NCI-H2081 treated with DMSO at 0.1 percent for 48 hours (cell line): ENCODE measurements around the gene DCC.

Experiments used
- DNase-seq: peaks from one replicate; lab custom pipeline; 2025; lab: John Stamatoyannopoulos, UW

Gene DCC

DNA sequence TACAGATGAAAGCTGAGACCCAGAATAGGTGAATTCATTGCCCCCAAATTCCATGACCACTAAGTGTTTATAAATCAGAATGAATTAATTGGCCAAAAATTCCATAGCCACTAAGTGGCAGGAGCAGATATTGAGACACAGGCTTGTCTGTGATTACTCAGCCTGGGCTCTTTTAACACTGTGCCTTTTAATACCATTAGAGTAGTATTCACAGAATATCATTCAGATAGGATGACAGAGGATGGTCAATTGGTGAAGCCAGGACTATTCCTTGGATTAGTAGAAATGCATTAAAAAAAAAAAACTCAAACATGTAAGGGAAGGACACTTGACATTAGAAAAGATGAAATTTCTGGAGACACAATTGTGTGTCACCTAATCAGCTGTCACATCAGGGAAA, 698.6 kb downstream of the DCC start:
- no peak for DNase-seq

DNA sequence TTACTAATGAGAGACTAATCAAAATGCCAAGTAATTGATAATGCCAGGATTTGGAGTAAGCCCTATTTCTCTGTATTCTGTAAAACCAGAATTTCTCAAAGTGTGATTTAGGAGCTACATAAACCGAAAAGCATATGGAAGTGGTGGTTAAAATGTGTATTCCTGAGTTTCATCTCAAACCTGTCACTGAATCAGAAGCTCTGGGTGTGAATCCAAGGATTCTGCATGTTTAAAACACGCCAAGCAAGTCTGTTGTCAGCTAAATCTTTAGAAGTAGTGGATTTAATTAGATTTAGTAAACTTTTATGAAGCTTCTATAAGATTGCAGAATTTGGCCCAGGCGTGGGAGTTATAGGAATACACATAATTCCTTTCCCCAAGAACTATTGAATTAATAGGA, 700.3 kb downstream of the DCC start:
- no peak for DNase-seq

DNA sequence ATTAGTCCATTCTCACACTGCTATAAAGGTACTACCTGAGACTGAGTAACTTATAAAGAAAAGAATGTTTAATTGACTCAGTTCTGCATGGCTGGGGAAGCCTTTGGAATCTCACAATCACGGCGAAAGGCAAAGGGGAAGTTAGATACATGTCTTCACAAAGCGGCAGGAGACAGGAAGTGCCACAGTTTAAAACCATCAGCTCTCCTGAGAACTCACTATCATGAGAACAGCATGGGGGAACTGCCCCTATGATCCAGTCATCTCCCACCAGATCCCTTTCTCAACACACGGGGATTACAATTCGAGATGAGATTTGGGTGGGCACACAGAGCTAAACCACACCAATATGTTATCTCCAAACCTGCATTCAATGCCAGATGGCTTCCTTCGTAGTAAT, 716.1 kb downstream of the DCC start:
- DNase-seq: no peak

DNA sequence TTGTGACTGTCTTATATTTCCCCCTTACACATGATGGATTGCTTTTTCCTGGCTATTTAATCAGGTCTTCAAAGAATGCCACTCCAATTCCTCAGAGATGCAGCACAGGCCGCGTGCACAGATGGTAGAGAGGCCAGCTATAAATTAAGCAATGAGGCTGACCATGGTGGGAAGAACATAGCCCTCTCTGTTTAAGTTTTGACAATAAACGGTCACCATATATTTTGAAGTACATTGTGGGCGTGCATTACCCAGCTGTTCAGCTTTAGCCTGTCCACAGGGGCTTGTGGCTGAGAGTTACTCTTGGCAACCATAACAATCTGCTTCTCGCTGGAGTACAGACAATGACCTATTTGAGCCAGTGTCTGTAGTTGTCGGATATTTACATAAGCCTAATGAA, 730.8 kb downstream of the DCC start:
- no peak for DNase-seq

DNA sequence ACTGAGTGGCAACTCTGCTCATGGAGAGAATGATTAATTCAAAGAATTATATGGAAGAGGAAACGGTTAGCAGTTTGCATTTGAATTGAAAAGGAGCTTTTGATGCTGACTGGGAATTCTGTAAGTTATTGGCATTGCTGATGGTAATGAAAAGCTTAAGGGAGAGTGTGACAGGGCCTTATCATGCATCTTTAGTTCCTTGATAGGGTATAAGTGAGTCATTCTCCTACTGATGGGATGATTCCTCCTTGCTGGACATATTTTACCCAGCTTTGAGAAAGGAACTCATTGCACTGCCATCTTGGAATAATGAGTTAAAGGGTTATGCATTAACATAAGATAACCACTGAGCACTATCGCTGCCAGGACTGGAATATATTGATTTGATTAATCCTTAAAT, 740.7 kb downstream of the DCC start:
- DNase-seq: no peak

DNA sequence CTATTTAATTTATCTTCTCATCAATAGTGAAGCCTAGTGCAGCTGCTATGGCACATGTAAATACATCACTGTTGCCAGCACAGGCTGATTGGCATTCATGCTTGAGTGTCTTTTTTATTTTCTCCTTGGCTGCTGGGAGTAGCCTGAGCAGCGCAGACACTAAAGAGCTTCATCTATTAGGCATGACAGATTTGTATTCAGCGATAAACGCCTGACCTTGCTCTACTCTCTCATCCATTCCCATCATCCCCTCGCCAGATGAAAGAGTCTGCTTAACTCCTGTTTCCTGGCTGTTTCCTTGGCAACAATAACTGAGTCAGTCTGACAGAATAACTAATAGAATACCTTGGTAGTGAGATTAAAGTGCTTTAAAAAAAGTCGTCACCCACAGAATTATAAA, 753.6 kb downstream of the DCC start:
- no peak for DNase-seq

DNA sequence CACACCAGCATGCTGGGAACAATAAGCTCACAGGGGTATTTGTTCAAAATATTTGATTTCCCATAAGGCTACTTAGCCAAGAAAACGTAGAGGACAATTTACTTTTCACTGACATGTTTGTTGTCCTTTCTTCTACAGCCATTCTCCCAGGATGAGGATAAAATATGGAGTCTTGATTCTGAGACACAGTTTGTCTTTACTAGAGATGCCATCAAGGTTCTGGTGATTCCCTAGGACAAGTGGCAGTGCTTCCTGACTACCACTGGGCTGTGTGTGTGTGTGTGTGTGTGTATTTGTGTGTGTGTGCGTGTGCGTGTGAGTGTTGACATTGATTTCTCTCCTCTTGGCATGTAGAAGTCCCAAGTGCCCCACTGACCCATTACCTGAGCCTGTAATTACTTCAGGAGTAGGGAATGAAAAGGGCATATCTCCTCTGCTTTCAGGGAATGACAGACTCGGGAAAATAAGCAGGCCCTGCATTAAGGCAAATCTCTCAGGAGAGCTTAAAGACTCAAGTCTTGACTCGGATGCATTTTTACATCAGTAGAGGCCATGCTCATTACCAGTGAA, 761.6 kb downstream of the DCC start:
- no peak for DNase-seq

DNA sequence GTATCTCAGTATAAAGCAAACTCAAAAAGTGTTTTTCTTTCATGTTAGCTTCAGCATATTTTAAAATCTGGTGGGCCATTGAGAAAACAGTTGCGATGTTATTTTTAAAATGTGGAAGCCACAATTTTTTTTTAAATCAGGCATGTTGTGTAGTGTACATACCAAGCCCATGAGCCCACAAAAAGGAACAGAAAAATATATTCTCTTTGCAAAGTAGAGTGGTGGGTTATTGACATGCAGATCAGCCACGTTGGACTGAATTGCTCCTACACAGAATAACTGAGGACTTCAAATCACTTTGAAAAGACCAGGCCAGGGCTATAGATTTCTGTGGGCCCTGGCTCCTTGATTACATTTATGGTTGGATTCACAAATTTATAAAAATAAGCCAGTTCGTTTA, 774.4 kb downstream of the DCC start:
- no peak for DNase-seq

DNA sequence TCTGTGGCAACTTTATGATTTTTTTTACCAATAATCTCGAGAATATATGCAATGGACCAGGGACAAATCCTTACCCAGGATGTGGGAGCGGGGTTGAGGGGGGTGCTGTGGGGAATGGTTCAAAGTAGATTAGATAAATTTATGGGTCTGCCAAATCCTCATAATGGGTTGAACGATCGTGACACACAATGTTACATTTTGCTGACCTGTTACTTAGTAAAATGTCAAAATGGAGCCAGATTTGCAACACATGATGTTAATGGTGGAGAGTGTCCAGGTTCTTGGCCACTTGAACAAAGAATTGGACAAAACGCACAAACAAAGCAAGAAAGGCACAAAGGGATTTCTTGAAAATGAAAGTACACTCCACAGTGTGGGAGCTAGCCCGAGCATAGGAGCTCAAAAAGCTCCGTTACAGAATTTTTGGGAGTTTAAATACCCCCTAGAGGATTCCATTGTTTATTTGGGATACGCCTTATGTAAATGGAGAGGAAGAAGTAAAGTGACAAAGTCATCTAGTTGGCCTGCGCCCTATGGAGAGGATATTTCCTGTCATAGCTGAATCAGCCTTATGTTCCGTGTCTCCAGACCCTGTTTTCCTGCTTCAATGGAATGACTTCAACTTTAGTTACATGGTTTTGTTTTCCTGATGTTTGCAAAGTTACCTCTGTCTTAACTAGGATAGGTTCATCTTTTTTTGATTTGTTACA, 776.0 kb downstream of the DCC start:
- DNase-seq: no peak

DNA sequence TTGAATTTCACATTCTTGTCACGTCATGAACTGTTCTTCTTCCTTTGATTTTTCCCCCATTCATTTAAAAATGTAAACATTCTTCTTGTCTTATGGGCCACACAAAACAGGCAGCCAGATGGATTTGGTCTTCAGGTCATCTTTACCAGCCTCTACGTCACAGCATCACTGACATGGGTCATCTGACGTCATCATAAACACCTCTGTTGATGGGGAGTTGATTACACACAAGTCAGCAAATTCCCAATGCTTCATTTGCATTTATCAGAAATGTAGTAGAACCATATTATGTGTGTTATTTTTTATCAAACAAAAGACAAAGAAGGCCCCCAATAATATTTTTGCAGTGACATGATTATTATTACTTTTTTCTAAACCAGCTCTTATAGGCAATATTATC, 777.9 kb downstream of the DCC start:
- no peak for DNase-seq

DNA sequence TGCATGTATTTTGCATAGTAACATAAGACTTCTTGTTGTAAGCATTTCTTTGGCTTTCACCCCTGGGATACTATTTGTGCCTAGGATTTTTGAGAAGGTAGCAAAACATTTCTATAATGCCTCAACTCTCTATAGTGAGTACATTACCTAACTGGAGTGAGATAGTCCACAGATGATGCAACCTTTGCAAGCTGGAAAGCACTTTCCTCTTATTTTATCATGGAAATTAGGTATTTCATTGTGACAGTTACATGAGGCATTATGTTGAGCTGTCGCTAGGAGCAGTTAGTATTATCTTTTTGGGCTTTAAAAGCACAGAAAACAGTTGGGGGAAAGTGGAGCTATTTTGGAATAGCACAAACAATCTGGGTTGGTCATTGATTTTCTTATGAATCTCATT, 786.2 kb downstream of the DCC start:
- no peak for DNase-seq

DNA sequence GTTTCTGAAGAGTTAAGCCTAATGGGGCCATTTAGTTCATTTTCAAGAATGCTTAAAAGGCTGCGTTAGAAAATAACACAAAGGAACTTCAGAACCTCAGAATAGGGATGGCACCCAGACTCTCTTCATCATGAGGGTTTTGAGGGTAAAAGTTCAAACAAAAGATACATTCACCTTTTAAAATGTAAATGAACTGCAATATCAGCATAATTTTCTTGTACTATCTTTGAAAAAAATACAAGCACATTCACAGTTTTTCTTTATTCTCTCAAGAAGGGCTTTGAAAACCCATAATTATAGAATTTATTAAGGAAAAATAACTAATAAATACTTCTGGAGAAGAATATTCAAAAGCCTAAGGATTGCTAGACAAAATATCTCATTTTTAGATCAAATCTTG, 791.0 kb downstream of the DCC start:
- DNase-seq: no peak

DNA sequence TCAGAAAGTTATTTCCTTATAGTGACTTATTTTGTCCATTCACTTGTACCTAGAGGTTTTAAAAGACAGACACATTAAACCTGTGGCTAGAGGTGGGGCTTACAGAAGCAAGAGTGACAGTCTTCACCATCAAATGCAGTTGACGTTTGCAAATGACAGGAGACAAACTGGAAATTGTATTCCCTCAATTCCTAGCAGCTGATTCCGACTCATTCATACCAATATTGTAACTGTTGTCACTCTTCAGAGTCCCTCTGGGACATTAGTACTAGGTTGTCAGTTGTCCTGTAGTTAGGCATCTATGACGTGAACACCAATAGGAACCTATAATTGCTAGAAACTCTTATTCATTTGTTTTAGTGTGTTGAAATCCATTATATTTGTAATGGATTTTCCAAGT, 794.7 kb downstream of the DCC start:
- no peak for DNase-seq

DNA sequence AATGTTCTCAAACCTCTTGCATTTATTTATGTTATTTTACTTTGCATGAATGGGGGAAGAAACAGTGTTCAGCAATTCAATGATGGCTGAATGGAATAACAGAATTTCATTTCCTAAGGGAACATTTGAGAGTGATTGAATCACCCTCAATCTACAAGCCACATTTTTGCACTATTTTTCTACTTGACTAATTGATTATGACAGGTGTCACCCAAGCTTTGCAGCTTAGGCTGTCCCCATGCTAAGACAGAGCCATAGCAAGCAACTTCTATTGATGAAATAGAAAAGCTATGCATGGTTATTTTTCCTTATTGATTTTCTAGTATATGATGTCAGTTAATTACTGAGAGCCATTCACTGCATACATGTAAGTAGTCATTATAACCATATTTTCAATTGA, 795.7 kb downstream of the DCC start:
- no peak for DNase-seq

DNA sequence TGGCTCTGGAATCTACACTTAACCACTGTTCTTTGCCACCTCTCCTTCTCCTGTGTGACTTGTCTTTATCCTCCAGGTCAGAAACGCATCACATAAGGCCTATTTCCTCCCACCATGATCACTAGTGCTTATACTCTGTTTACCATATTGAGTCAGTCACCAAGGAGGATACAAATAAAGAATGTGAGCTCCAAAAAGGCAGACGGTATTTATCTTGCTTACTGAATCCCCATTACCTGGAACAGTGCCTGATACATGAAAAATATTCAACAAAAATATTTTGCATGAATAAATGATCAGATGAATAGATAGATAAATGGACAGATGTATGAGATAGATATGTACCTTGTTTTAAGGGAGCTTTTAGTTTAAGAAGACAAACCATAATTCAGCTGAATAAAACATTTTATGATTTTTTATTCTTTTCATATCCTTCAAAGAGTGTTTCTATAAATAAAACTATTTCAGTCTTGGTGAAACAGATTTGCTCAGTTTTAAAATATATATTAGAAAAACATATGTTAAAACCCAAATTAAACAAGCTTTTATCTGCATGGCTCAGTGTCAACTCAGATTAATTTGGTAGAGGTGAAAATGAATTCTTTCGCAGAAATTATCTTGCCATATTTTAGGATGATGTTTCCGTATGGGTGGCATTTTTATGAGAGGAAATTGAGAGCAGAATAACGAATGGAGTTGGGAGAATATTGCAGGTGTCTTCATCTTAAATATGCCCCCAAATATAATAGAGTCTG, 799.9 kb downstream of the DCC start:
- no peak for DNase-seq

DNA sequence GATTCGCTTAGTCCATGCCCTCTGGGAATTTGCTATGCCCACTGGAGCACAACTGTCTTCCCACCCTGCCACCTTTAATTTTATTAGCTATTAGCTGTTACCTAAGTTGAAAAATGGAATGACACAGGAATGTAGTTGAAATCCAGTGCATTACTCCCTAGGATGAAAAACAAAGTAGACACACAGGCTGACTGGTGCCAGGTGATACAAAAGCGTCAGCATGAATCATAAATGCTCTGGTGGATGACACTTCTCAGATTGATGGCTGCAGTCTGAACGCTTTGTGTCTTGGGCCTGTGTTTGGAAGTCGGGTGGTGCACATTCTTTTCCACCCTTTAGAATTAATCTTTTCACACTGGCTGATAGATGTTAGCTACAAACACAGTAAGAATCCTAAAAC, 802.0 kb downstream of the DCC start:
- DNase-seq: no peak

DNA sequence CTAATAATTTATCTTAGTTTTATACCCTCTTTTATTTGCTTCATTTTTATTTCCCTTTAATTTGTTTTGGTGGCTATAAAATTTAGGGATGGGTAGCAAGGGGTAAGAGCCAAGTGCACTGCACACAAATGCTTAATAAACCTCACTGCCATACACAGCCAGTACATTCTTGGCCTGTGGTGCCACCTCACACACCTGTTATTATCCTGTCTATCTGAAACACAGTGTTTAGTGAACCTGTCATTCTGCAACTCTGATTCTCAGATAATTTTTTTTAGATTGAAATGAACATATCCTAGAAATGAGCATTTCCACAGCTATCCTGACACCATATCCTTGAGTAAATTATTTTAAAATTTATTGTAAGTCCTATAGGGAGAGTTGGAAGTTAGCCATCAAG, 807.5 kb downstream of the DCC start:
- no peak for DNase-seq

DNA sequence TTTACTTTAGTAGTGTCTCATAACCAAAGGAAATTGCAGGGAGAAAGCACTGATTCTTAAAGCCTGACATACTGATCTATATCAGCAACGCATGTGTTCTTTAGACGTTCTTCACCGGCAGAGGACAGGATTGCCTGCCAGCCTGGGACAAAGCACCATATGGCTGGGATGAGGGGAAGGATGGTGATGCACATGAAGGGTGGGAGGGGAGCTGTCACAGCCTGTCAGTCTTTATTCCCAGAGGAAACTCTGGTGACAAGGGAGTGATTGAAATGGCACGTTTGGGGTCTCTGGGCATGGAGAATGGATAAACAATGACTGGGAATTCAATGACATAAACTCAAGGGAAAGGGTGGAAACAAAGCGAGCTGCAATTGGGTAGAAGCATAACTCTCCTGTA, 808.1 kb downstream of the DCC start:
- DNase-seq: no peak

DNA sequence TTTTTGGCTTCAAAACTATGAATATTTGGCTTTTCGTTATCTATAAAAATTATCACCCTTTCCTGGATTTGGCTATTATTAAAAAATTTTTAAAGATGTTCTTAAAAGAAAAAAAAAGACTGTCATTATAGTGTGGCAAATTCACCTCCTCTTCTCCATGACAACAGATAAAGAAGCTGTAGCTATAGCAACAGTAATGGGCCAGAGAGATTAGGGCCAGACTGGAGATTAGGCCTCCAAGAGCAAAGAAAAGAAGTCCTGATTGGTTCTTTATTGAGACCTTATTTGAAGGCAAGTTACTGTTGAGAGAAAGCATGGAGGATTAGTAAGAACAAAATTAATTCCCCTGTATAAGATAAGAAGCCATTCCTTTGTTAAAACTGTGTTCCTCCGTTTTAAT, 812.5 kb downstream of the DCC start:
- DNase-seq: no peak

DNA sequence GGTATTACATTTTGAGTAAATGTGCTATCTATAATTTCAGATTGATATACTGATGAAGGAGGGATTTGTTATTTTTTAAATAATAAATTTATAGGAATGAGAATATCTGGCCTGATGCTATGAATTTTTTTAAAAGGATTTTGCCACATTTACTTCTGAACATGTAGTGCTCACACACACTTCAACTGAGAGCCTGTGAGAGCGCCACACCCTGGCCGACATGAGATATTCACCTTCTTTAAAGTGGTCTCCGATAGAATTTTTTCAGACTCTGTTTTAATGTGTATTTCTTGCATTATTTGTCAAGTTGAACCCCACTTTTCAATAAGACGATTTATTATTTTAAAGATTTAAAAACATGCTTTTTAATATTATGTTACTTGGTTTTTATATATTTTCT, 813.3 kb downstream of the DCC start:
- DNase-seq: no peak

DNA sequence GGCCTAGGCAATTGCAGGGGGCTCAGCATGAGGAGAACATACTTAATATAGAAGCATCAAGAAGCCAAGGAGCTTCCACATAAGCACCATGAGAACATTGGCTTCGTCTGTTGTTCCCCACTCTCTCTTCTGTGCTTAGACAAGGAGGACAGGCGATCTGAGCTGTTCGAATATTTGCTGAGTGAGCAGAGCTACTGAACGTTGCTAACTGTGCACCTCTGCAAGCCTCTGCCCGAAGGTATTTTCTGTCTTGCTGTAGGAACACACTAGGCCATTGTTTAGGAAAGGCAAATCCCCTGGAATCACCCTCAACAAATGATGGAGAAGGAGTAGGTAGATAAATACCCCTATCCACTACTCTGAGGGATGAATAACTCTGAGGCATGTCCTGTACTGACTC, 813.8 kb downstream of the DCC start:
- no peak for DNase-seq

DNA sequence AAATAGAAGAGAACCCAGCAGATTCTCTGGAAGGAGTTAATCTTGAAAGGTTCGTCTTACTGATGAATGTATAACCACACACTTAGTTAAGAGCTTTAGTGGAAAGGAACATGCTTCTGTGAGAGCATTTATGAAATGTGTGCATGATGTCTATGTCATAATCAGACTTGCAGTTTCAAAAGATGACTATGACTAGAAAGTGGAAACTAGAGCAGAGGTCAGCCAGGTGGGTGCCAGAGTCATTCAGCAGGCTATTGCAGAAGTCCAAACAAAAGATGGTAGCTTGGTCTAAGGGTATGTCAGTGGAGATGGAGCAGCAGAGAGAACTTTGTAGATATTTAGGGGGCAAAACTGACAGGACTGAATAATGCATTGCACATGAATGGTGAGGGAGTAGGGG, 825.8 kb downstream of the DCC start:
- no peak for DNase-seq

DNA sequence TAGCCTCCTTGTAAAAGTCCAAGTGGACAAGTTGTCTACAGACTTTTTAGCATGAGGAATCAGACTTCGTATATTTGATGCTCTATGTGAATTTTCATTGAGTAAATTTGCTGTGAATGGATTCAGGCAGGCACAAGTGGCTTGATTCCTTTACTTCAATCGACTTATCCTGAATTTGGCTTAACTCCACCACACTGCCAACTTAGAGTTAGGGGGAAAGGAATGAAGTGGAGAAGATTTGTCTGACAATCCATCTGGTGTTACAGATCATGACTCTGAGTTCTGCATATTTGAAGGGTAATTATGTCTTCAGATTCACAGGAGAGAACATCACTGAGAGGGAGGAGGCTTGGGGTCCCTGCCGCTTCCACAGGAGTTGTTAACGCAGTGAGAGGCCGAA, 829.3 kb downstream of the DCC start:
- no peak for DNase-seq

DNA sequence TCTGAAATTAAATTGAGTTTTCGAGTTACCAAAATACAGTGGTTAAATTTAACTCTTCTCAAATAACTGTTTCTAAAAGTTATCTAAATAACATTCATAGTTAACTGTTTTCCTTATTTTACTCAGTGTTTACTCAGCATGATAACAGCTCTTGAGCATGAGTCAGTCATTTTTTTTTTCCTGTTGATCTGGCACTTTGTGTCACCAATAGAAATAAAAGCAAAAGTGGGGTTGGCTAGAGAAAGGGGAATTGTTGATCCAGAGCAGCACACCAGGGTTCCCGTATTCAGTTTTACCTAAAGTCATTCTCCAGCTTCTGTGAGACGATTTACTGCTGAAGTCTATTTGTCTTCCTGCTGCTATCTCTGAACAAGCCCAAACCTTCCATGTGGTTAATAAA, 851.6 kb downstream of the DCC start:
- DNase-seq: no peak
